Esophagus squamous epithelium (tissue), 5 donors: ENCODE results near the gene OSBPL5. TPM values are rescaled to one million over a fixed set of nuclear protein-coding genes. Genes with fewer than 3 reads are reported as not detected.
A peak's percentile ranks its signal among the peaks of the same experiment; 100 is the strongest.

Source experiments
- DNase-seq: peaks from one replicate; lab custom pipeline; 2025; lab: John Stamatoyannopoulos, UW
- H3K27ac ChIP-seq, 4 donors: fragments of 200-600 bp; sonication (generic); one replicate each; pipeline ENCODE4 v1.5.1; 2016 to 2019; ENCODE audit warnings: mild to moderate bottlenecking in 1 of 4
- H3K27me3 ChIP-seq, 4 donors: fragments of 200-600 bp; sonication (generic); 1 replicate in 3 of 4; 2 replicates in 1 of 4; pipeline versions ENCODE4 v1.5.1 to v1.6.0; 2017 to 2021; ENCODE audit warnings: antibody characterized with exemption in 1 of 4
- H3K36me3 ChIP-seq, 3 donors: fragments of 200-600 bp; sonication (generic); one replicate each; pipeline ENCODE4 v1.5.1; 2016 to 2019
- H3K4me1 ChIP-seq, 3 donors: fragments of 200-600 bp; sonication (generic); one replicate each; pipeline ENCODE4 v1.5.1; 2017 to 2019
- H3K4me3 ChIP-seq, 4 donors: fragments of 200-600 bp; sonication (generic); 1 replicate in 3 of 4; 2 replicates in 1 of 4; pipeline ENCODE4 v1.5.1; 2016 to 2019; ENCODE audit warnings: mild to moderate bottlenecking in 2 of 4, moderate library complexity in 1 of 4
- H3K9me3 ChIP-seq, 3 donors: fragments of 200-600 bp; sonication (generic); one replicate each; pipeline ENCODE4 v1.5.1; 2016 to 2019
- POLR2A ChIP-seq, 4 donors: fragments of 450-650 bp; IDR thresholded peaks; one replicate each; pipeline ENCODE4 v1.6.1; 2017; ENCODE audit warnings: antibody characterized with exemption in 4 of 4, mild to moderate bottlenecking in 4 of 4, moderate library complexity in 3 of 4
- WGBS, 2 donors: methylation state at CpG; one replicate each; pipeline ENCODE4 v1.1.5; 2018; 5-methylcytosine and 5-hydroxymethylcytosine counted together
- intact Hi-C: fragments of 100-400 bp; cut with DNase I; formaldehyde crosslinking; loops from one replicate; pipeline ENCODE4 v1.15.0; 2022
- total RNA-seq, 4 donors: library from RNA; depleted of rRNA; stranded (reverse); fragments of >200 nt; gene quantifications; one replicate each; pipeline ENCODE4 v1.1.0, GENCODE V29; 2016
- TF ChIP-seq, protein P1 (sequence below), 6 experiments: fragments of 450-650 bp in 4 of 6; fragments of 200-600 bp in 2 of 6; sonication (generic) in 2 of 6; IDR thresholded peaks; one replicate each; pipeline ENCODE4 v1.5.1; 2016 to 2019; ENCODE audit warnings: antibody characterized with exemption in 6 of 6, mild to moderate bottlenecking in 4 of 6, moderate library complexity in 4 of 6
- donor health status: DM: yes; HTN: yes; CAD: no.

OSBPL5 gene
- total RNA-seq, 4 donors from 2014 or later: 11.9 to 30.9 (median 17.9) TPM

DNA sequence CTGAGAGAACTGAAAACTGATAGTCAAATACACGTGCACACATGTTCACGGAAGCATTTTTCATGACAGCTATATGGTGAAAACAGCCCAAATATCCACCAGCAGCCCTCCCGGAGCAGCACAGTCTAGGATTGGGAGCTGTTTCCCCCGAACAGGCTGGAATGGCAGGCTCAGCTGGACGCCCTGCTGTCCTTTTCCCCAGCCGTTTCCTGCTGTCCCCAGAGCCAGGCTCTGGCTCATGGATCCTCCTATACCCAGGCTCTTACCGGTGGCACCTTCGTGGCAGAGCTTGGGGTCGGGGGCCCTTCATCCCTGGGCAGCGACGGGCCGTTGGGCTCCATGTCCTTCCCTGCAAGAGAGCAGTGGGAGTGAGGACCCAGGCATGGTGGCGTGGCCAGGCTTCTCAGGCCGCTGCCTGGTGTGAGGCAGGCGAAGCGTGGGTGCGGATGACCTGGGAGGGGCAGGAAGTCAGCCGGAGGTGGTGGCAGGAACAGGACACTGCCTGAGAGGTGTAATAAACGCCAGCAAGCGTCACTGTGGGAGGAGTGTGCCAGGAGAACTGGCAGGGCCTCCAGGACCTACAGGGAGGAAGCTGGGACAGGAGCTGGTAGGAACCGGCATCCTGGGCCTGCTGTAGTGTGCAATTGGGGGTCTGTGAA lies 38.8 kb downstream of the OSBPL5 start:
- Histone ChIP-seq H3K4me1 (peaks cover 20 to 79% (median 36%) of the 10 kb centered on the region in 3 donors), H3K27ac (peak overlapping the region; percentile 28 to 73 (median 58)), H3K36me3 (peaks cover 0 to 38% (median 0%) of the 10 kb centered on the region in 3 donors), H3K4me3 (peak overlapping the region in 1 of 4 donors; percentile 32), H3K27me3 (no peaks in the 10 kb centered on the region), H3K9me3 (no peaks in the 10 kb centered on the region)
- DNase-seq: no peak
- 66 to 69% methylated on average over 7 to 13 of the region's 21 CpGs for WGBS, 2 donors
- TF ChIP-seq POLR2A (IDR thresholded peaks at IDR 0.05): no peak
- TF ChIP-seq, protein P1, sequence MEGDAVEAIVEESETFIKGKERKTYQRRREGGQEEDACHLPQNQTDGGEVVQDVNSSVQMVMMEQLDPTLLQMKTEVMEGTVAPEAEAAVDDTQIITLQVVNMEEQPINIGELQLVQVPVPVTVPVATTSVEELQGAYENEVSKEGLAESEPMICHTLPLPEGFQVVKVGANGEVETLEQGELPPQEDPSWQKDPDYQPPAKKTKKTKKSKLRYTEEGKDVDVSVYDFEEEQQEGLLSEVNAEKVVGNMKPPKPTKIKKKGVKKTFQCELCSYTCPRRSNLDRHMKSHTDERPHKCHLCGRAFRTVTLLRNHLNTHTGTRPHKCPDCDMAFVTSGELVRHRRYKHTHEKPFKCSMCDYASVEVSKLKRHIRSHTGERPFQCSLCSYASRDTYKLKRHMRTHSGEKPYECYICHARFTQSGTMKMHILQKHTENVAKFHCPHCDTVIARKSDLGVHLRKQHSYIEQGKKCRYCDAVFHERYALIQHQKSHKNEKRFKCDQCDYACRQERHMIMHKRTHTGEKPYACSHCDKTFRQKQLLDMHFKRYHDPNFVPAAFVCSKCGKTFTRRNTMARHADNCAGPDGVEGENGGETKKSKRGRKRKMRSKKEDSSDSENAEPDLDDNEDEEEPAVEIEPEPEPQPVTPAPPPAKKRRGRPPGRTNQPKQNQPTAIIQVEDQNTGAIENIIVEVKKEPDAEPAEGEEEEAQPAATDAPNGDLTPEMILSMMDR (IDR thresholded peaks at IDR 0.05): no peak
- intact Hi-C loops: no loop called here

DNA sequence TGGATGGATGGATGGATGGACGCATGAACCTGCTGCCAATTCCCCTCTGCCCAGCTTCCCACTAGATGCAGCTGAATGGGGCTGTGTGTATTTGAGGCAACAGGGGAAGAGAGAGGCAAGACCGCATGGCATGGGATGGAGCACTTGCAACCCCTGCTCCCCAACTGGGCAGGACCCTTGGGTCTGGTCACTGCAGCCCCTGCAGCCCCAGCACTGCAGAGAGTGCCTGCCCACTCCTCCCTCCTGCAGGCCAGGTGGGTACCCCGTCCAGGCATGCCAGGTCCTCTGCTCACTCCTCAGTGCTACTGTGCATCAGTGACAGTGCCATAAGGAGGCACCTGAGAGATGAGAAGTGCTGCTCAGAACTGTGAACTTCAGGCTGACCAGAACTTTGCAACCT lies 40.3 kb downstream of the OSBPL5 start:
- 58 to 67% methylated on average over 2 to 3 of the region's 3 CpGs for WGBS, 2 donors

DNA sequence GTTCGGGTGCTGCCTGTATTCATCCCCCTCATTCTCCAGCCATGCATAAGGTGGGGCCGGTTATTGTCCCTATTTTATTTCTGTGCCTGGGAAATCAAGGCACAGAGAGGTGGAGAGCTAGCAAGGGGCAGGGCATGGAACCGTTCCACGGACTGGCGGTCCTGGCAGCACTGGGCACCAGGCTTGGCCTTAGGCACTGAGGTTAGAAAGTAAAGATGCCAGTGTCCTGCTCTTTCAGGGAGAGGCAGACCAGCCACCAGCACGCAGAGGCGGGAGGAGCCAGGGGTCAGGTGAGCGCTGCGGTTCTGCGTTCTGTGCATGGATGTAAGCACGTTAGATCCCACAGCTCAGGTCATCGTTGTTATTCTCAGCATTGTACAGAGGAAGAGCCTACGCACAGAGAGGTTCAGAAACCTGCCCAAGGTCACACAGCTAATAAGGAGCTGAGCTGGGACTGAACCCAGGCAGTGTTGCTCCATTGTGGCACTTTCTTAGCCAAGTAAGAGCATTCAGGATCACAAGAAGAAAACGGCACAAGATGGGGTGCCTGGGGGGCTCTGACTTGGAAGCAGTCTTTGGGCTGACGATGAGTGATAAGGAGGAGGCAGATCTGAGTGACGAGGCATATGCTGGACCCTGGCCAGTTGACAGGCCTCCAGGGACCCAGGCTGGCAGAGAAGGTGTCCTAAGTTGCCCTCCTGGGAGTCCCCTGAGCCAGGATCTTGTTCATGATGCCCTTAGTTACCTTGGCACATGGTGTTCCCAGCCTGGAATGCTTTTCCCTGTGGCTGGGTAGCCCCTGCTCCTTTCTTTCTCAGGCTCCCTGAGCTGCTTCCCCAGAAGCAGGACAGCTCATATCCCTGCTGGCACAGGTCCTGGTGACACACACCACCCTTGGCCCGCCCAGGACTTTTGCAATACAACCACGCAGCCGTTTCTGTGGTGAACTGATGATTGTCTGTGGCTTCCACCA lies 41.1 kb downstream of the OSBPL5 start:
- TF ChIP-seq, protein P1 (IDR thresholded peaks at IDR 0.05): no peak
- TF ChIP-seq POLR2A (IDR thresholded peaks at IDR 0.05): no peak
- H3K36me3 ChIP-seq: peaks cover 0 to 61% (median 0%) of the 10 kb centered on the region in 3 donors
- no peak for DNase-seq
- peak overlapping the region in 1 of 4 donors; percentile 14 for H3K4me3 ChIP-seq
- intact Hi-C loops: no loop called here
- no peaks in the 10 kb centered on the region for H3K9me3 ChIP-seq
- WGBS, 2 donors: 24 to 41% methylated on average over 7 to 16 of the region's 19 CpGs
- H3K27ac ChIP-seq: peak overlapping the region; percentile 37 to 85 (median 80)
- H3K27me3 ChIP-seq: no peaks in the 10 kb centered on the region
- peaks cover 16 to 59% (median 26%) of the 10 kb centered on the region in 3 donors for H3K4me1 ChIP-seq

More for the DNA sequence above, 40.3 kb downstream of the OSBPL5 start:
- no peak for DNase-seq
- intact Hi-C loops: no loop called here
- TF ChIP-seq, protein P1 (IDR thresholded peaks at IDR 0.05): no peak
- no peak for TF ChIP-seq POLR2A (IDR thresholded peaks at IDR 0.05)
- H3K27me3 ChIP-seq: no peaks in the 10 kb centered on the region
- H3K9me3 ChIP-seq: no peaks in the 10 kb centered on the region
- peak overlapping the region in 3 of 4 donors; percentile 79 to 85 (median 82) for H3K27ac ChIP-seq
- peaks cover 0 to 53% (median 0%) of the 10 kb centered on the region in 3 donors for H3K36me3 ChIP-seq
- H3K4me3 ChIP-seq: no peak overlapping the region
- peaks cover 16 to 65% (median 26%) of the 10 kb centered on the region in 3 donors for H3K4me1 ChIP-seq

DNA sequence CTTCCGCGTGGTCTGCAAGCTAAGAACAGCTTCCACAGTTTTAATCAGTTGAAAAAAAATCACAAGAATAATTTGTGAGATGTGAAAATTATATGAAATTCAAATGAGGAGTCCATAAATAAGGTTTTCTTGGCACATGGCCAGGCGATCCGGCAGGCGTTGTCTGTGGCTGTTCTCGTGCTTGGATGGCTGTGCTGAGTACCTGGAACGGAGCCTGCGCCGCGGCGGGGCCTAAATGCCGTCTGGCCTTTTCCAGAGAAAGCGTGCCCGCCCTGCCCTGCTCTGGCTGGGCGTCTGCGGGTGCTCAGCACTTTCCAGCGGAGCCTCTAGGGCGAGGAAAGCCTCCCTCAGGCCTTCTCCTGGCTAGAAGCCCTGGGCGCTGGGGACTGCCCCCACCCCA lies 41.8 kb downstream of the OSBPL5 start:
- Histone ChIP-seq H3K4me3 (peak overlapping the region in 1 of 4 donors; percentile 14), H3K27me3 (no peaks in the 10 kb centered on the region), H3K4me1 (peaks cover 16 to 53% (median 26%) of the 10 kb centered on the region in 3 donors), H3K27ac (peak overlapping the region; percentile 37 to 85 (median 80)), H3K9me3 (no peaks in the 10 kb centered on the region), H3K36me3 (peaks cover 0 to 66% (median 0%) of the 10 kb centered on the region in 3 donors)
- intact Hi-C loops: no loop called here
- 40 to 42% methylated on average over 18 of the region's 19 CpGs for WGBS, 2 donors
- TF ChIP-seq, protein P1 (IDR thresholded peaks at IDR 0.05): peak in 1 of 6 experiments; percentile 26
- no peak for TF ChIP-seq POLR2A (IDR thresholded peaks at IDR 0.05)
- DNase-seq: no peak
